Liver (tissue), 9 donors: Measurements from ENCODE around the gene MYCBPAP. TPM values are rescaled to one million over a fixed set of nuclear protein-coding genes. Genes with fewer than 3 reads are reported as not detected.
A peak's percentile ranks its signal among the peaks of the same experiment; 100 is the strongest.

ENCODE experiments used
- DNase-seq: peaks from one replicate; pipeline ENCODE4 v3.0.0-alpha.2; 2017; ENCODE audit warnings: low spot score
- H3K27ac ChIP-seq, 2 donors: one replicate each; pipeline ENCODE4 v1.7.0; 2013; ENCODE audit warnings: inconsistent platforms in 2 of 2, low read length in 2 of 2, control low read depth in 1 of 2, low read depth in 1 of 2, mild to moderate bottlenecking in 1 of 2
- H3K27me3 ChIP-seq, 4 donors: one replicate each; pipeline versions ENCODE4 v1.6.1 to v1.7.0; 2013; ENCODE audit warnings: low read length in 3 of 4, inconsistent platforms in 1 of 4, mild to moderate bottlenecking in 1 of 4, moderate library complexity in 1 of 4; ENCODE audit not compliant: control insufficient read depth in 4 of 4, insufficient read depth in 4 of 4
- H3K36me3 ChIP-seq, 4 donors: one replicate each; pipeline versions ENCODE4 v1.6.1 to v1.7.0; 2013; ENCODE audit warnings: low read length in 3 of 4, mild to moderate bottlenecking in 3 of 4, low read depth in 1 of 4, moderate library complexity in 1 of 4; ENCODE audit not compliant: control insufficient read depth in 4 of 4, insufficient read depth in 3 of 4
- H3K4me1 ChIP-seq, 4 donors: one replicate each; pipeline versions ENCODE4 v1.6.1 to v1.7.0; 2013; ENCODE audit warnings: low read length in 3 of 4, mild to moderate bottlenecking in 3 of 4, moderate library complexity in 1 of 4; ENCODE audit not compliant: control insufficient read depth in 4 of 4, insufficient read depth in 4 of 4
- H3K4me3 ChIP-seq, 3 donors: one replicate each; pipeline versions ENCODE4 v1.6.1 to v1.7.0; 2013; ENCODE audit warnings: low read length in 3 of 3, control low read depth in 1 of 3, low read depth in 1 of 3, mild to moderate bottlenecking in 1 of 3
- H3K9ac ChIP-seq, 2 donors: one replicate each; pipeline ENCODE4 v1.7.0; 2013; ENCODE audit warnings: low read length in 2 of 2, mild to moderate bottlenecking in 2 of 2, moderate library complexity in 2 of 2, control low read depth in 1 of 2, low read depth in 1 of 2
- H3K9me3 ChIP-seq, 4 donors: one replicate each; pipeline versions ENCODE4 v1.6.1 to v1.7.0; 2013; ENCODE audit warnings: low read length in 3 of 4; ENCODE audit not compliant: control insufficient read depth in 4 of 4
- CTCF ChIP-seq: fragments of 150-350 bp; IDR thresholded peaks from 2 replicates; pipeline ENCODE4 v1.5.1; 2017; ENCODE audit warnings: improper control_type of control experiment, low read depth, low read length; ENCODE audit not compliant: missing input control
- EGR1 ChIP-seq, 2 donors: IDR thresholded peaks; 2 replicates each; pipeline ENCODE4 v1.6.1; 2016 to 2018; ENCODE audit warnings: antibody characterized with exemption in 2 of 2, low read depth in 2 of 2
- FOXA1 ChIP-seq: IDR thresholded peaks from 2 replicates; pipeline ENCODE4 v1.6.1; 2016; ENCODE audit warnings: antibody characterized with exemption
- FOXA2 ChIP-seq: IDR thresholded peaks from 2 replicates; pipeline ENCODE4 v1.6.1; 2016; ENCODE audit warnings: antibody characterized with exemption
- GABPA ChIP-seq, 2 donors: IDR thresholded peaks in 1 of 2; conservative IDR thresholded peaks in 1 of 2; 2 replicates each; pipeline ENCODE4 v1.6.1; 2016; ENCODE audit warnings: antibody characterized with exemption in 2 of 2, mild to moderate bottlenecking in 1 of 2, moderate library complexity in 1 of 2
- HNF4A ChIP-seq, 2 donors: conservative IDR thresholded peaks; 2 replicates each; pipeline ENCODE4 v1.6.1; 2016; ENCODE audit warnings: antibody characterized with exemption in 2 of 2, mild to moderate bottlenecking in 2 of 2
- HNF4G ChIP-seq: IDR thresholded peaks from 2 replicates; pipeline ENCODE4 v1.6.1; 2016; ENCODE audit warnings: antibody characterized with exemption
- JUND ChIP-seq, 2 donors: IDR thresholded peaks; 2 replicates each; pipeline ENCODE4 v1.6.1; 2016; ENCODE audit warnings: antibody characterized with exemption in 2 of 2
- NR2F2 ChIP-seq: IDR thresholded peaks from 2 replicates; pipeline ENCODE4 v1.6.1; 2016; ENCODE audit warnings: antibody characterized with exemption
- RAD21 ChIP-seq, 2 donors: IDR thresholded peaks; 2 replicates each; pipeline ENCODE4 v1.6.1; 2016; ENCODE audit warnings: antibody characterized with exemption in 2 of 2, mild to moderate bottlenecking in 2 of 2
- RXRA ChIP-seq, 2 donors: IDR thresholded peaks; 2 replicates each; pipeline ENCODE4 v1.6.1; 2017 to 2018; ENCODE audit warnings: antibody characterized with exemption in 2 of 2, mild to moderate bottlenecking in 1 of 2
- SP1 ChIP-seq: IDR thresholded peaks from 2 replicates; pipeline ENCODE4 v1.6.1; 2018; ENCODE audit warnings: antibody characterized with exemption, mild to moderate bottlenecking
- TAF1 ChIP-seq: conservative IDR thresholded peaks from 2 replicates; pipeline ENCODE4 v1.6.1; 2016; ENCODE audit warnings: antibody characterized with exemption, mild to moderate bottlenecking
- YY1 ChIP-seq: IDR thresholded peaks from 2 replicates; pipeline ENCODE4 v1.6.1; 2016; ENCODE audit warnings: antibody characterized with exemption, mild to moderate bottlenecking
- WGBS: extraction: QIAGEN DNeasy Blood & Tissue Kit; methylation state at CpG from one replicate; pipeline ENCODE4 v1.1.7; 2013; 5-methylcytosine and 5-hydroxymethylcytosine counted together
- polyA plus RNA-seq, 2 donors: library from polyadenylated mRNA; stranded (reverse) in 1 of 2; unstranded in 1 of 2; fragments of 200-250 nt in 1 of 2; fragments of >200 nt in 1 of 2; fragmentation: Nextera tagmentation in 1 of 2; extraction: Ambion mirVana in 1 of 2; gene quantifications; one replicate each; pipeline versions ENCODE4 v1.2.1 to v1.2.3, GENCODE V29; 2013 to 2015
- total RNA-seq, 2 donors: library from RNA; depleted of rRNA; stranded (reverse); fragments of >200 nt; gene quantifications; one replicate each; pipeline ENCODE4 v1.2.3, GENCODE V29; 2014
- TF ChIP-seq, protein P1 (sequence below): IDR thresholded peaks from 2 replicates; pipeline ENCODE4 v1.6.1; 2016; ENCODE audit warnings: antibody characterized with exemption, mild to moderate bottlenecking
- TF ChIP-seq, protein P2 (sequence below): IDR thresholded peaks from 2 replicates; pipeline ENCODE4 v1.6.1; 2016; ENCODE audit warnings: antibody characterized with exemption
- TF ChIP-seq, protein P3 (sequence below): IDR thresholded peaks from 2 replicates; pipeline ENCODE4 v1.6.1; 2016; ENCODE audit warnings: antibody characterized with exemption
- TF ChIP-seq, protein P4 (sequence below): IDR thresholded peaks from 2 replicates; pipeline ENCODE4 v1.6.1; 2016; ENCODE audit warnings: antibody characterized with exemption
- donor health status: healthy.
- donor health status: healthy.
- donor health status: healthy.
- donor health status: healthy.
- donor health status: healthy.

The MYCBPAP gene
- total and polyA plus RNA-seq, 4 donors: 0.23 to 0.25 TPM; not detected in 2

DNA sequence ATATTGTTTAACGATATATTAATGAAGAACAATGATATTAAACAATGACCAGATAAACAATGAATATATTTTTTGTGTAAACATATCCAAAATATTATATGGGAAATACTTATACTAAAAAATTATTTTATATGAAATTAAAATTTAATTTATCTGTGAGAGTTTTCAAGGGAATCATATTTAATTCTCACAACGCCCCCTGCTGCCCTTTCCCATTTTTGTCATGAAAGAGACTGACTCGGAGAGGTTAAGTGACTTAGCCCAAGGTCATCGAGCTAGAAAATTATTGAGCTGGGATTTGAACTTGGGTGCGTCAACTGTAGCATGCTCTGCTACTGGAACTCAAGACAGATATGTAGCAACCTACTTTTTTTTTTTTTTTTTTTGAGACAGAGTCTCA is 7.2 kb upstream of the MYCBPAP start:
- H3K36me3 ChIP-seq: no peaks in the 10 kb centered on the region
- no peak overlapping the region for H3K27ac ChIP-seq
- no peak for DNase-seq
- H3K4me1 ChIP-seq: no peaks in the 10 kb centered on the region
- H3K27me3 ChIP-seq: no peaks in the 10 kb centered on the region
- TF ChIP-seq, protein P1, sequence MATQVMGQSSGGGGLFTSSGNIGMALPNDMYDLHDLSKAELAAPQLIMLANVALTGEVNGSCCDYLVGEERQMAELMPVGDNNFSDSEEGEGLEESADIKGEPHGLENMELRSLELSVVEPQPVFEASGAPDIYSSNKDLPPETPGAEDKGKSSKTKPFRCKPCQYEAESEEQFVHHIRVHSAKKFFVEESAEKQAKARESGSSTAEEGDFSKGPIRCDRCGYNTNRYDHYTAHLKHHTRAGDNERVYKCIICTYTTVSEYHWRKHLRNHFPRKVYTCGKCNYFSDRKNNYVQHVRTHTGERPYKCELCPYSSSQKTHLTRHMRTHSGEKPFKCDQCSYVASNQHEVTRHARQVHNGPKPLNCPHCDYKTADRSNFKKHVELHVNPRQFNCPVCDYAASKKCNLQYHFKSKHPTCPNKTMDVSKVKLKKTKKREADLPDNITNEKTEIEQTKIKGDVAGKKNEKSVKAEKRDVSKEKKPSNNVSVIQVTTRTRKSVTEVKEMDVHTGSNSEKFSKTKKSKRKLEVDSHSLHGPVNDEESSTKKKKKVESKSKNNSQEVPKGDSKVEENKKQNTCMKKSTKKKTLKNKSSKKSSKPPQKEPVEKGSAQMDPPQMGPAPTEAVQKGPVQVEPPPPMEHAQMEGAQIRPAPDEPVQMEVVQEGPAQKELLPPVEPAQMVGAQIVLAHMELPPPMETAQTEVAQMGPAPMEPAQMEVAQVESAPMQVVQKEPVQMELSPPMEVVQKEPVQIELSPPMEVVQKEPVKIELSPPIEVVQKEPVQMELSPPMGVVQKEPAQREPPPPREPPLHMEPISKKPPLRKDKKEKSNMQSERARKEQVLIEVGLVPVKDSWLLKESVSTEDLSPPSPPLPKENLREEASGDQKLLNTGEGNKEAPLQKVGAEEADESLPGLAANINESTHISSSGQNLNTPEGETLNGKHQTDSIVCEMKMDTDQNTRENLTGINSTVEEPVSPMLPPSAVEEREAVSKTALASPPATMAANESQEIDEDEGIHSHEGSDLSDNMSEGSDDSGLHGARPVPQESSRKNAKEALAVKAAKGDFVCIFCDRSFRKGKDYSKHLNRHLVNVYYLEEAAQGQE: no peak
- TF ChIP-seq FOXA2 (no peak), TAF1 (no peak), HNF4G (no peak), RXRA (IDR thresholded peaks at IDR 0.05) (peak in 1 of 2 donors; percentile 18), EGR1 (IDR thresholded peaks at IDR 0.05; ENCODE audit: low read depth in 2 of 2) (no peak), CTCF (peak; percentile 37), HNF4A (conservative IDR thresholded peaks at IDR 0.05) (peak in 1 of 2 donors; percentile 29), SP1 (no peak), RAD21 (IDR thresholded peaks at IDR 0.05) (peak; percentile 29 to 52), GABPA (IDR thresholded peaks at IDR 0.05 in 1 of 2, conservative IDR thresholded peaks at IDR 0.05 in 1 of 2) (no peak), NR2F2 (no peak), JUND (IDR thresholded peaks at IDR 0.05) (no peak), YY1 (no peak), FOXA1 (no peak)
- TF ChIP-seq, protein P2, sequence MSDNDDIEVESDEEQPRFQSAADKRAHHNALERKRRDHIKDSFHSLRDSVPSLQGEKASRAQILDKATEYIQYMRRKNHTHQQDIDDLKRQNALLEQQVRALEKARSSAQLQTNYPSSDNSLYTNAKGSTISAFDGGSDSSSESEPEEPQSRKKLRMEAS: no peak
- TF ChIP-seq, protein P3, sequence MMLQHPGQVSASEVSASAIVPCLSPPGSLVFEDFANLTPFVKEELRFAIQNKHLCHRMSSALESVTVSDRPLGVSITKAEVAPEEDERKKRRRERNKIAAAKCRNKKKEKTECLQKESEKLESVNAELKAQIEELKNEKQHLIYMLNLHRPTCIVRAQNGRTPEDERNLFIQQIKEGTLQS: no peak
- TF ChIP-seq, protein P4, sequence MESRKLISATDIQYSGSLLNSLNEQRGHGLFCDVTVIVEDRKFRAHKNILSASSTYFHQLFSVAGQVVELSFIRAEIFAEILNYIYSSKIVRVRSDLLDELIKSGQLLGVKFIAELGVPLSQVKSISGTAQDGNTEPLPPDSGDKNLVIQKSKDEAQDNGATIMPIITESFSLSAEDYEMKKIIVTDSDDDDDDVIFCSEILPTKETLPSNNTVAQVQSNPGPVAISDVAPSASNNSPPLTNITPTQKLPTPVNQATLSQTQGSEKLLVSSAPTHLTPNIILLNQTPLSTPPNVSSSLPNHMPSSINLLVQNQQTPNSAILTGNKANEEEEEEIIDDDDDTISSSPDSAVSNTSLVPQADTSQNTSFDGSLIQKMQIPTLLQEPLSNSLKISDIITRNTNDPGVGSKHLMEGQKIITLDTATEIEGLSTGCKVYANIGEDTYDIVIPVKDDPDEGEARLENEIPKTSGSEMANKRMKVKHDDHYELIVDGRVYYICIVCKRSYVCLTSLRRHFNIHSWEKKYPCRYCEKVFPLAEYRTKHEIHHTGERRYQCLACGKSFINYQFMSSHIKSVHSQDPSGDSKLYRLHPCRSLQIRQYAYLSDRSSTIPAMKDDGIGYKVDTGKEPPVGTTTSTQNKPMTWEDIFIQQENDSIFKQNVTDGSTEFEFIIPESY: no peak
- H3K4me3 ChIP-seq: no peak overlapping the region
- no peak overlapping the region for H3K9ac ChIP-seq
- H3K9me3 ChIP-seq: no peaks in the 10 kb centered on the region
- 33% methylated on average over 5 of the region's 5 CpGs for WGBS
